GM12878 (cell line): ENCODE data around the gene CD164. TPM values are rescaled to one million over a fixed set of nuclear protein-coding genes. Genes with fewer than 3 reads are reported as not detected.

Experiments
- CUX1 ChIP-seq: IDR thresholded peaks from 2 replicates; pipeline ENCODE4 v1.6.1; 2012; ENCODE audit warnings: improper control_type of control experiment, low read depth, low read length; ENCODE audit not compliant: insufficient replicate concordance
- DPF2 ChIP-seq: fragments of 450-650 bp; IDR thresholded peaks from 2 replicates; pipeline ENCODE4 v1.6.1; 2017; ENCODE audit warnings: mild to moderate bottlenecking
- EGR1 ChIP-seq, 2 experiments: IDR thresholded peaks; 1 replicate in 1 of 2; 2 replicates in 1 of 2; pipeline ENCODE4 v1.6.1; 2011 to 2012; ENCODE audit warnings: low read depth in 2 of 2, low read length in 2 of 2, borderline replicate concordance in 1 of 2, mild to moderate bottlenecking in 1 of 2, moderate library complexity in 1 of 2
- EZH2 ChIP-seq: IDR thresholded peaks from 2 replicates; pipeline ENCODE4 v1.6.1; 2012; ENCODE audit warnings: low read depth, mild to moderate bottlenecking, control low read depth, inconsistent platforms, low read length, borderline replicate concordance; ENCODE audit not compliant: control insufficient read depth
- HDAC2 ChIP-seq: fragments of 200-600 bp; sonication (generic); IDR thresholded peaks from 2 replicates; pipeline ENCODE4 v1.6.1; 2017
- MYC ChIP-seq: IDR thresholded peaks from 2 replicates; pipeline ENCODE4 v1.6.1; 2011; ENCODE audit warnings: mild to moderate bottlenecking, low read length, moderate library complexity, inconsistent platforms; ENCODE audit not compliant: insufficient read depth, insufficient replicate concordance, insufficient read length, severe bottlenecking
- NR2C1 ChIP-seq: fragments of 450-650 bp; IDR thresholded peaks from 2 replicates; pipeline ENCODE4 v1.6.1; 2017; ENCODE audit warnings: antibody characterized with exemption, mild to moderate bottlenecking, moderate library complexity
- POLR2AphosphoS2 ChIP-seq: IDR thresholded peaks from 2 replicates; pipeline ENCODE4 v1.6.1; 2011; ENCODE audit warnings: low read depth, mild to moderate bottlenecking, low read length, improper control_type of control experiment, moderate library complexity
- SMAD5 ChIP-seq: IDR thresholded peaks from 2 replicates; pipeline ENCODE4 v1.6.1; 2016; ENCODE audit warnings: antibody characterized with exemption, low read depth
- TCF7 ChIP-seq: IDR thresholded peaks from 2 replicates; pipeline ENCODE4 v1.6.1; 2014; ENCODE audit warnings: antibody characterized with exemption, borderline replicate concordance
- ZNF217 ChIP-seq: fragments of 450-650 bp; IDR thresholded peaks from 2 replicates; pipeline ENCODE4 v1.6.1; 2017; ENCODE audit warnings: antibody characterized with exemption, mild to moderate bottlenecking
- ZNF687 ChIP-seq: fragments of 450-650 bp; IDR thresholded peaks from 2 replicates; pipeline ENCODE4 v1.6.1; 2017; ENCODE audit warnings: mild to moderate bottlenecking, moderate library complexity
- polyA plus RNA-seq, 11 experiments: library from polyadenylated mRNA; depleted of rRNA in 4 of 11; unstranded in 6 of 11; stranded (reverse) in 5 of 11; fragments of >200 nt; fragmentation: Nextera tagmentation in 4 of 11; fragmentation: Illumina TruSeq in 1 of 11; extraction: Ambion mirVana in 4 of 11; extraction: Trizol in 1 of 11; gene quantifications; 1 replicate in 1 of 11; 2 replicates in 10 of 11; pipeline versions ENCODE4 v1.2.1 to v1.2.3, GENCODE V29; 2011 to 2016; ENCODE audit warnings: inconsistent platforms in 2 of 11, missing spikeins in 2 of 11, low read depth in 1 of 11
- total RNA-seq, 4 experiments: library from RNA; depleted of rRNA in 3 of 4; stranded (reverse); fragments of >200 nt in 3 of 4; fragmentation: Illumina TruSeq in 1 of 4; extraction: Trizol in 1 of 4; gene quantifications; 2 replicates each; pipeline versions ENCODE4 v1.2.1 to v1.2.3, GENCODE V29; 2013 to 2021
- TF ChIP-seq, protein P1 (sequence below): fragments of 450-650 bp; IDR thresholded peaks from 2 replicates; pipeline ENCODE4 v1.6.1; 2016; ENCODE audit warnings: mild to moderate bottlenecking, moderate library complexity, borderline replicate concordance

Gene CD164
- total and polyA plus RNA-seq, 10 of the 15 experiments (the other 5 are each of a cell fraction or from before 2014, with no cell fraction given) = 145 to 447 (median 211) TPM

DNA sequence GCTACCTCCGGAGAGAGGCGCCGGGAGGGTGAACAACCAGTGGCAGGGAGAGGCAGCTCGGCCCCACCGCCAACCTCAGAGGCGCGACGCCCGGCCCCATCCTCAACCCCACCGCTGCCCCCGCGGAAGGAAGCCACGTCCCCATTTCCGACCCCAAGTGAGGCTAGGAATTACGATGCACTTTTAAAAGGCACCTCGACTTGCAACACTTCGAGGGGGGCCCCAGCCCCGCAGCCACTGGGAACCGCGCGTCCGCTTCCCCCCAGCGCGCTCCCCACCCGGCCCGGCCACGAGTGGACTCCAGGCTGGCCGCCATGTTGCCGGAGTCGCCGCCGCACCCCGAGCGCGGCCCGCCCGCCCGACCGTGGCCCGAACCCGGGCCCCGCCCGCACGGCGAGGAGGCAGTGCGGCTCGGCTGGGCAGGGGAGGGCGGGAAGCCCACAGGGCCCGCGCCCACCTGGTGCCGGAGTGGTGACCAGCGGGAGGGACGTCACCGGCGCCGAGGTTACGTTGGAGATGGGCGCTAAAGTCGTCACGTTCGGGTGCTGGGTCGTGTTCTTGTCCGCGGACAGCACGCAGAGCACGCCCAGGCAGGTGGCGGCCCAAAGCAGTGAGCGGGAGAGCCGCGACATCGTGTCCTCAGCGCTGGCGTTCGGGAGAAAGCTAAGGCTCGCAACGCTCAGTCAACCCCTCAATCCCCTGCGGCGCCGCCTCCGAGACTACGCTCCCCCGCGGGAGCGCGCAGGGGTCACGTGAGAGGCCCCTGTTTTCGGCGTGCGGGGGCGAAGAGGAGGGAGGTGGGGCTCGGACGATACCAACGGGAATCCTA, at the start of gene CD164 (continued):
- no peak for TF ChIP-seq EZH2
- TF ChIP-seq EGR1 (IDR thresholded peaks at IDR 0.05; ENCODE audit: borderline replicate concordance in 1 of 2, low read depth in 2 of 2, low read length in 2 of 2) = peak; percentile 84 to 99
- no peak for TF ChIP-seq MYC
- TF ChIP-seq CUX1 = no peak
- TF ChIP-seq SMAD5 = peak; percentile 79
- TF ChIP-seq POLR2AphosphoS2 = peak; percentile 82; the same call in 1 of the 2 replicates
- TF ChIP-seq, protein P1, sequence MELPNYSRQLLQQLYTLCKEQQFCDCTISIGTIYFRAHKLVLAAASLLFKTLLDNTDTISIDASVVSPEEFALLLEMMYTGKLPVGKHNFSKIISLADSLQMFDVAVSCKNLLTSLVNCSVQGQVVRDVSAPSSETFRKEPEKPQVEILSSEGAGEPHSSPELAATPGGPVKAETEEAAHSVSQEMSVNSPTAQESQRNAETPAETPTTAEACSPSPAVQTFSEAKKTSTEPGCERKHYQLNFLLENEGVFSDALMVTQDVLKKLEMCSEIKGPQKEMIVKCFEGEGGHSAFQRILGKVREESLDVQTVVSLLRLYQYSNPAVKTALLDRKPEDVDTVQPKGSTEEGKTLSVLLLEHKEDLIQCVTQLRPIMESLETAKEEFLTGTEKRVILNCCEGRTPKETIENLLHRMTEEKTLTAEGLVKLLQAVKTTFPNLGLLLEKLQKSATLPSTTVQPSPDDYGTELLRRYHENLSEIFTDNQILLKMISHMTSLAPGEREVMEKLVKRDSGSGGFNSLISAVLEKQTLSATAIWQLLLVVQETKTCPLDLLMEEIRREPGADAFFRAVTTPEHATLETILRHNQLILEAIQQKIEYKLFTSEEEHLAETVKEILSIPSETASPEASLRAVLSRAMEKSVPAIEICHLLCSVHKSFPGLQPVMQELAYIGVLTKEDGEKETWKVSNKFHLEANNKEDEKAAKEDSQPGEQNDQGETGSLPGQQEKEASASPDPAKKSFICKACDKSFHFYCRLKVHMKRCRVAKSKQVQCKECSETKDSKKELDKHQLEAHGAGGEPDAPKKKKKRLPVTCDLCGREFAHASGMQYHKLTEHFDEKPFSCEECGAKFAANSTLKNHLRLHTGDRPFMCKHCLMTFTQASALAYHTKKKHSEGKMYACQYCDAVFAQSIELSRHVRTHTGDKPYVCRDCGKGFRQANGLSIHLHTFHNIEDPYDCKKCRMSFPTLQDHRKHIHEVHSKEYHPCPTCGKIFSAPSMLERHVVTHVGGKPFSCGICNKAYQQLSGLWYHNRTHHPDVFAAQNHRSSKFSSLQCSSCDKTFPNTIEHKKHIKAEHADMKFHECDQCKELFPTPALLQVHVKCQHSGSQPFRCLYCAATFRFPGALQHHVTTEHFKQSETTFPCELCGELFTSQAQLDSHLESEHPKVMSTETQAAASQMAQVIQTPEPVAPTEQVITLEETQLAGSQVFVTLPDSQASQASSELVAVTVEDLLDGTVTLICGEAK = no peak
- no peak for TF ChIP-seq TCF7
- peak; percentile 26; the same call in 1 of the 2 replicates for TF ChIP-seq NR2C1
- no peak for TF ChIP-seq ZNF217
- peak; percentile 72; the same call in 1 of the 2 replicates for TF ChIP-seq DPF2
- TF ChIP-seq ZNF687 = peak; percentile 63; the same call in 1 of the 2 replicates
- no peak for TF ChIP-seq HDAC2
